ENCODE results near the gene C11orf21. TPM values are rescaled to one million over a fixed set of nuclear protein-coding genes. Genes with fewer than 3 reads are reported as not detected.
"Not testable (repeated sequence)": the region's sequence is repeated elsewhere in the genome, so short reads cannot be mapped to it uniquely, and the experiment has no call there.

Gene C11orf21
- total and polyA plus RNA-seq, 2 donors (not counting 1 experiment from before 2014, with no cell fraction given): under 0.01 TPM; not detected in 1

GRCh38 chr11:2343502-2343901 is 41.8 kb upstream of the C11orf21 start:
- H3K9ac ChIP-seq (ENCODE audit: insufficient read depth, low read length): no peak overlapping the region
- no peak overlapping the region for H3K4me3 ChIP-seq (replicated peaks in 1 of 4; ENCODE audit: control extremely low read depth in 1 of 4, insufficient read depth in 1 of 4, low read depth in 3 of 4, low read length in 4 of 4)
- no peak for DNase-seq (ENCODE audit: low read depth in 2 of 2)
- no peaks in the 10 kb centered on the region for H3K36me3 ChIP-seq (ENCODE audit: control insufficient read depth, insufficient read depth, low read length)
- H3K9me3 ChIP-seq (ENCODE audit: control insufficient read depth, insufficient read depth, low read depth, low read length): no peaks in the 10 kb centered on the region
- H3K79me2 ChIP-seq (ENCODE audit: control insufficient read depth, insufficient read depth, low read length): no peaks in the 10 kb centered on the region
- H3K27me3 ChIP-seq (ENCODE audit: control insufficient read depth, insufficient read depth, low read length): no peaks in the 10 kb centered on the region
- no peaks in the 10 kb centered on the region for H4K20me1 ChIP-seq (ENCODE audit: control insufficient read depth, extremely low read depth, insufficient read depth, low read length)
- TF ChIP-seq CTCF (conservative IDR thresholded peaks at IDR 0.05 in 1 of 2, IDR thresholded peaks at IDR 0.05 in 1 of 2; ENCODE audit: low read depth in 1 of 2, low read length in 2 of 2): no peak
- no peak for TF ChIP-seq EZH2 (IDR thresholded peaks at IDR 0.05; ENCODE audit: low read length, missing control alignments)
- no peak overlapping the region for H3K27ac ChIP-seq (ENCODE audit: insufficient read depth, low read length)
- no peak overlapping the region for H3K4me2 ChIP-seq (ENCODE audit: extremely low read depth, insufficient read depth, low read length)
- H2AFZ ChIP-seq (ENCODE audit: low read length): no peak overlapping the region
- no peaks in the 10 kb centered on the region for H3K4me1 ChIP-seq (ENCODE audit: control insufficient read depth, extremely low read depth, insufficient read depth, low read length)

GRCh38 chr11:2342981-2343380 is 41.3 kb upstream of the C11orf21 start:
- H3K27ac ChIP-seq (ENCODE audit: insufficient read depth, low read length): no peak overlapping the region
- no peak overlapping the region for H3K9ac ChIP-seq (ENCODE audit: insufficient read depth, low read length)
- H2AFZ ChIP-seq (ENCODE audit: low read length): no peak overlapping the region
- no peaks in the 10 kb centered on the region for H3K27me3 ChIP-seq (ENCODE audit: control insufficient read depth, insufficient read depth, low read length)
- no peak overlapping the region for H3K4me2 ChIP-seq (ENCODE audit: extremely low read depth, insufficient read depth, low read length)
- H4K20me1 ChIP-seq (ENCODE audit: control insufficient read depth, extremely low read depth, insufficient read depth, low read length): no peaks in the 10 kb centered on the region
- TF ChIP-seq CTCF (conservative IDR thresholded peaks at IDR 0.05 in 1 of 2, IDR thresholded peaks at IDR 0.05 in 1 of 2; ENCODE audit: low read depth in 1 of 2, low read length in 2 of 2) (no peak), EZH2 (IDR thresholded peaks at IDR 0.05; ENCODE audit: low read length, missing control alignments) (no peak)
- no peaks in the 10 kb centered on the region for H3K4me1 ChIP-seq (ENCODE audit: control insufficient read depth, extremely low read depth, insufficient read depth, low read length)
- no peaks in the 10 kb centered on the region for H3K9me3 ChIP-seq (ENCODE audit: control insufficient read depth, insufficient read depth, low read depth, low read length)
- no peaks in the 10 kb centered on the region for H3K79me2 ChIP-seq (ENCODE audit: control insufficient read depth, insufficient read depth, low read length)
- H3K36me3 ChIP-seq (ENCODE audit: control insufficient read depth, insufficient read depth, low read length): no peaks in the 10 kb centered on the region
- no peak for DNase-seq (ENCODE audit: low read depth in 2 of 2)
- no peak overlapping the region for H3K4me3 ChIP-seq (replicated peaks in 1 of 4; ENCODE audit: control extremely low read depth in 1 of 4, insufficient read depth in 1 of 4, low read depth in 3 of 4, low read length in 4 of 4)

- no peaks in the 10 kb centered on the region for H3K36me3 ChIP-seq (ENCODE audit: control insufficient read depth, insufficient read depth, low read length)
- no peak overlapping the region for H3K27ac ChIP-seq (ENCODE audit: insufficient read depth, low read length)
- no peak for DNase-seq (ENCODE audit: low read depth in 2 of 2)
- H3K4me2 ChIP-seq (ENCODE audit: extremely low read depth, insufficient read depth, low read length): no peak overlapping the region
- no peaks in the 10 kb centered on the region for H3K9me3 ChIP-seq (ENCODE audit: control insufficient read depth, insufficient read depth, low read depth, low read length)
- no peaks in the 10 kb centered on the region for H3K27me3 ChIP-seq (ENCODE audit: control insufficient read depth, insufficient read depth, low read length)
- no peaks in the 10 kb centered on the region for H3K4me1 ChIP-seq (ENCODE audit: control insufficient read depth, extremely low read depth, insufficient read depth, low read length)
- no peak overlapping the region for H3K4me3 ChIP-seq (replicated peaks in 1 of 4; ENCODE audit: control extremely low read depth in 1 of 4, insufficient read depth in 1 of 4, low read depth in 3 of 4, low read length in 4 of 4)
- H4K20me1 ChIP-seq (ENCODE audit: control insufficient read depth, extremely low read depth, insufficient read depth, low read length): no peaks in the 10 kb centered on the region
- TF ChIP-seq EZH2 (IDR thresholded peaks at IDR 0.05; ENCODE audit: low read length, missing control alignments): no peak
- no peak for TF ChIP-seq CTCF (conservative IDR thresholded peaks at IDR 0.05 in 1 of 2, IDR thresholded peaks at IDR 0.05 in 1 of 2; ENCODE audit: low read depth in 1 of 2, low read length in 2 of 2)
- H3K9ac ChIP-seq (ENCODE audit: insufficient read depth, low read length): no peak overlapping the region
- no peak overlapping the region for H2AFZ ChIP-seq (ENCODE audit: low read length)
- H3K79me2 ChIP-seq (ENCODE audit: control insufficient read depth, insufficient read depth, low read length): no peaks in the 10 kb centered on the region
These were observed 40.8 kb upstream of the C11orf21 start for GRCh38 chr11:2342557-2342956.

GRCh38 chr11:2338760-2339159 is 37.0 kb upstream of the C11orf21 start:
- H3K27ac ChIP-seq (ENCODE audit: insufficient read depth, low read length); H2AFZ ChIP-seq (ENCODE audit: low read length); H3K79me2 ChIP-seq (ENCODE audit: control insufficient read depth, insufficient read depth, low read length); H3K9ac ChIP-seq (ENCODE audit: insufficient read depth, low read length); H4K20me1 ChIP-seq (ENCODE audit: control insufficient read depth, extremely low read depth, insufficient read depth, low read length); H3K4me1 ChIP-seq (ENCODE audit: control insufficient read depth, extremely low read depth, insufficient read depth, low read length); DNase-seq (ENCODE audit: low read depth in 2 of 2); H3K27me3 ChIP-seq (ENCODE audit: control insufficient read depth, insufficient read depth, low read length); H3K4me2 ChIP-seq (ENCODE audit: extremely low read depth, insufficient read depth, low read length); H3K9me3 ChIP-seq (ENCODE audit: control insufficient read depth, insufficient read depth, low read depth, low read length); H3K4me3 ChIP-seq (replicated peaks in 1 of 4; ENCODE audit: control extremely low read depth in 1 of 4, insufficient read depth in 1 of 4, low read depth in 3 of 4, low read length in 4 of 4); H3K36me3 ChIP-seq (ENCODE audit: control insufficient read depth, insufficient read depth, low read length): not testable (repeated sequence)

GRCh38 chr11:2335286-2335685 is 33.6 kb upstream of the C11orf21 start:
- not testable (repeated sequence) for H3K79me2 ChIP-seq (ENCODE audit: control insufficient read depth, insufficient read depth, low read length); H3K4me2 ChIP-seq (ENCODE audit: extremely low read depth, insufficient read depth, low read length); H3K9me3 ChIP-seq (ENCODE audit: control insufficient read depth, insufficient read depth, low read depth, low read length); H3K27me3 ChIP-seq (ENCODE audit: control insufficient read depth, insufficient read depth, low read length); H3K4me3 ChIP-seq (replicated peaks in 1 of 4; ENCODE audit: control extremely low read depth in 1 of 4, insufficient read depth in 1 of 4, low read depth in 3 of 4, low read length in 4 of 4); H3K27ac ChIP-seq (ENCODE audit: insufficient read depth, low read length); H3K36me3 ChIP-seq (ENCODE audit: control insufficient read depth, insufficient read depth, low read length); H3K4me1 ChIP-seq (ENCODE audit: control insufficient read depth, extremely low read depth, insufficient read depth, low read length); H4K20me1 ChIP-seq (ENCODE audit: control insufficient read depth, extremely low read depth, insufficient read depth, low read length); H2AFZ ChIP-seq (ENCODE audit: low read length); H3K9ac ChIP-seq (ENCODE audit: insufficient read depth, low read length); DNase-seq (ENCODE audit: low read depth in 2 of 2)
